ENCODE data around the gene DOCK6. TPM values are rescaled to one million over a fixed set of nuclear protein-coding genes. Genes with fewer than 3 reads are reported as not detected.
A peak's percentile ranks its signal among the peaks of the same experiment; 100 is the strongest.

Gene DOCK6
- total and polyA plus RNA-seq, 11 donors, result 21.6 to 57.8 (median 38.5) TPM

GRCh38 chr19:11264452-11265176, 2.3 kb upstream of the DOCK6 start:
- Histone ChIP-seq H3K27me3 (peaks cover 0 to 10% (median 0%) of the 10 kb centered on the region in 9 donors), H3K4me1 (peaks cover 4 to 46% (median 33%) of the 10 kb centered on the region in 12 donors), H3K36me3 (no peaks in the 10 kb centered on the region), H3K9me3 (no peaks in the 10 kb centered on the region), H3K4me3 (no peak overlapping the region), H3K27ac (peak overlapping the region; percentile 46 to 98 (median 85))
- TF ChIP-seq POLR2A (IDR thresholded peaks at IDR 0.05) (peak in 1 of 2 donors; percentile 38), CTCF (IDR thresholded peaks at IDR 0.05) (no peak)
- WGBS, 4 donors, result 58 to 67% (median 63%) methylated on average over 16 to 19 of the region's 19 CpGs
- peak; percentile 63 to 81 (median 74) for DNase-seq
- ATAC-seq, result peak; percentile 17 to 77 (median 58)
- intact Hi-C loops (cut with DNase I), result no loop called here

- Histone ChIP-seq H3K27me3 (peaks cover 0 to 10% (median 0%) of the 10 kb centered on the region in 9 donors), H3K27ac (peak overlapping the region in 10 of 12 donors; percentile 60 to 98 (median 94)), H3K4me3 (no peak overlapping the region), H3K9me3 (no peaks in the 10 kb centered on the region), H3K36me3 (no peaks in the 10 kb centered on the region), H3K4me1 (peaks cover 4 to 37% (median 25%) of the 10 kb centered on the region in 12 donors)
- intact Hi-C loops (cut with DNase I), result no loop called here
- ATAC-seq, result no peak
- 87 to 97% (median 93%) methylated on average over 6 of the region's 6 CpGs for WGBS, 4 donors
- DNase-seq, result no peak
- TF ChIP-seq CTCF (IDR thresholded peaks at IDR 0.05) (no peak), POLR2A (IDR thresholded peaks at IDR 0.05) (no peak)
Observed at GRCh38 chr19:11263726-11264125, 1.4 kb upstream of the DOCK6 start.

GRCh38 chr19:11261431-11261970, 823 bp downstream of the DOCK6 start:
- H3K27ac ChIP-seq, result peak overlapping the region; percentile 78 to 98 (median 94)
- 16 to 20% (median 17%) methylated on average over 13 to 18 of the region's 18 CpGs for WGBS, 4 donors
- H3K27me3 ChIP-seq, result peaks cover 0 to 10% (median 0%) of the 10 kb centered on the region in 9 donors
- intact Hi-C loops (cut with DNase I), result no loop called here
- DNase-seq (peak in 2 of 5 donors; percentile 40 to 53), ATAC-seq (peak in 3 of 4 donors; percentile 13 to 26 (median 23))
- TF ChIP-seq POLR2A (IDR thresholded peaks at IDR 0.05) (no peak), CTCF (IDR thresholded peaks at IDR 0.05) (no peak)
- no peaks in the 10 kb centered on the region for H3K9me3 ChIP-seq
- peaks cover 0 to 30% (median 21%) of the 10 kb centered on the region in 12 donors for H3K4me1 ChIP-seq
- H3K36me3 ChIP-seq, result no peaks in the 10 kb centered on the region
- H3K4me3 ChIP-seq, result peak overlapping the region; percentile 67 to 98 (median 90)

DNA sequence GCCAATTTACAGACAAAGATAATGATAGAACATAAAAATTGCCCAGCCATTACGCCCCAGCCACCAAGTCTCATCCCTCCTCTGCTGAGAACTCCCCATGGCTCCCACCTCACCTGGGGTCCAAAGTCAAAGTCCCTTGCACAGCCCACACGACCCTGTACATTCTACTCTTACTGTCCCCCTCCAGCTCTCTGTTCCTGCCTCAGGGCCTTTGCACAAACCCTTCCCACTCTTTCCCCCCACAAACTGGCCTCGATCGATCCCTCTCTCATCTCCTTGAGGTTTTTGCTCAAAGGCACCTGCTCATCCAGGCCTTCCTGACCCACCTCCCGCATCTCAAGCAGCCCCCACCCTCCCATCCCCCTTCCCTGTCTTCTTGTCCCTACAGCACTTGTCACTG, 1.3 kb downstream of the DOCK6 start:
- 69 to 74% (median 69%) methylated on average over 5 of the region's 5 CpGs for WGBS, 4 donors
- TF ChIP-seq CTCF (IDR thresholded peaks at IDR 0.05), result no peak
- no peak for TF ChIP-seq POLR2A (IDR thresholded peaks at IDR 0.05)
- intact Hi-C loops (cut with DNase I), result no loop called here
- H3K27ac ChIP-seq, result peak overlapping the region; percentile 45 to 98 (median 94)
- no peaks in the 10 kb centered on the region for H3K36me3 ChIP-seq
- H3K4me3 ChIP-seq, result peak overlapping the region in 11 of 12 donors; percentile 67 to 98 (median 90)
- no peaks in the 10 kb centered on the region for H3K9me3 ChIP-seq
- H3K4me1 ChIP-seq, result peaks cover 0 to 35% (median 22%) of the 10 kb centered on the region in 12 donors
- no peak for DNase-seq
- no peak for ATAC-seq
- H3K27me3 ChIP-seq, result peaks cover 0 to 10% (median 0%) of the 10 kb centered on the region in 9 donors
